B cell (primary cell): Measurements from ENCODE around the gene PHLDB1. TPM values are rescaled to one million over a fixed set of nuclear protein-coding genes. Genes with fewer than 3 reads are reported as not detected.

Experiments used
- ATAC-seq: fragments of 200-7000 bp; cut with Tn5 transposase; one replicate; pipeline ENCODE4 v1.10.0; 2021; ENCODE audit warnings: low read depth, mild to moderate bottlenecking, moderate number of reproducible peaks, moderate library complexity
- CTCF ChIA-PET: fragments of 350-600 bp; sonication (Branson Sonifier 250); formaldehyde crosslinking; loops from one replicate; lab custom pipeline; 2021; ENCODE audit warnings: antibody characterized with exemption, inconsistent platforms; lab: Charles Lee
- POLR2A ChIA-PET: fragments of 350-600 bp; sonication (Branson Sonifier 250); formaldehyde crosslinking; loops from one replicate; lab custom pipeline; 2021; ENCODE audit warnings: antibody characterized with exemption; lab: Charles Lee
- DNase-seq: peaks from one replicate; pipeline ENCODE4 v3.0.0; 2013
- H2AFZ ChIP-seq: 2 replicates; pipeline ENCODE4 v1.6.1; 2012; ENCODE audit warnings: mild to moderate bottlenecking, low read depth, low read length; ENCODE audit not compliant: insufficient read depth, poor library complexity, severe bottlenecking
- H3K27ac ChIP-seq, 2 donors: 1 replicate in 1 of 2; 2 replicates in 1 of 2; pipeline ENCODE4 v1.5.1; 2012 to 2013; ENCODE audit warnings: low read length in 2 of 2, mild to moderate bottlenecking in 2 of 2, moderate library complexity in 1 of 2
- H3K27me3 ChIP-seq, 4 experiments: fragments of 200-600 bp in 1 of 4; sonication (generic) in 1 of 4; replicated peaks in 1 of 4; 1 replicate in 2 of 4; 2 replicates in 2 of 4; pipeline versions ENCODE4 v1.6.1 to v1.7.0; 2013 to 2016; ENCODE audit warnings: low read length in 3 of 4, mild to moderate bottlenecking in 2 of 4, mixed read lengths in 1 of 4, moderate library complexity in 1 of 4; ENCODE audit not compliant: insufficient read depth in 4 of 4, control insufficient read depth in 3 of 4; ENCODE audit errors: control extremely low read depth in 1 of 4
- H3K36me3 ChIP-seq, 2 experiments: replicated peaks in 1 of 2; 1 replicate in 1 of 2; 2 replicates in 1 of 2; pipeline versions ENCODE4 v1.6.1 to v1.7.1; 2013; ENCODE audit warnings: low read length in 1 of 2; ENCODE audit not compliant: insufficient read depth in 2 of 2, control insufficient read depth in 1 of 2; ENCODE audit errors: control extremely low read depth in 1 of 2, extremely low read depth in 1 of 2
- H3K4me1 ChIP-seq, 2 donors: fragments of 200-600 bp in 1 of 2; sonication (generic) in 1 of 2; 1 replicate in 1 of 2; 2 replicates in 1 of 2; pipeline versions ENCODE4 v1.5.1 to v1.6.1; 2013 to 2017; ENCODE audit warnings: low read length in 2 of 2; ENCODE audit not compliant: control insufficient read depth in 2 of 2, insufficient read depth in 2 of 2
- H3K4me2 ChIP-seq: replicated peaks from 2 replicates; pipeline ENCODE3; 2012; ENCODE audit warnings: mild to moderate bottlenecking, low read depth, low read length; ENCODE audit not compliant: poor library complexity, severe bottlenecking
- H3K4me3 ChIP-seq, 5 experiments: fragments of 200-600 bp in 1 of 5; sonication (generic) in 1 of 5; 1 replicate in 3 of 5; 2 replicates in 2 of 5; pipeline versions ENCODE4 v1.5.1 to v1.7.0; 2011 to 2016; ENCODE audit warnings: low read length in 4 of 5, mild to moderate bottlenecking in 4 of 5, low read depth in 2 of 5, control low read depth in 1 of 5, moderate library complexity in 1 of 5; ENCODE audit not compliant: insufficient read depth in 1 of 5; ENCODE audit errors: control extremely low read depth in 1 of 5, extremely low read depth in 1 of 5
- H3K79me2 ChIP-seq: fragments of 200-600 bp; sonication (generic); one replicate; pipeline ENCODE4 v1.6.0; 2016; ENCODE audit warnings: low read length; ENCODE audit not compliant: control insufficient read depth, insufficient read depth
- H3K9ac ChIP-seq: fragments of 200-600 bp; sonication (generic); 2 replicates; pipeline ENCODE4 v1.6.1; 2017; ENCODE audit warnings: mild to moderate bottlenecking, low read length, moderate library complexity
- H3K9me3 ChIP-seq, 3 donors: one replicate each; pipeline versions ENCODE4 v1.6.1 to v1.7.1; 2013; ENCODE audit warnings: low read length in 2 of 3; ENCODE audit not compliant: control insufficient read depth in 2 of 3, insufficient read depth in 1 of 3; ENCODE audit errors: control extremely low read depth in 1 of 3
- H4K20me1 ChIP-seq: 2 replicates; pipeline ENCODE4 v1.6.0; 2012; ENCODE audit warnings: mild to moderate bottlenecking, low read length; ENCODE audit not compliant: insufficient read depth, control insufficient read depth, poor library complexity, severe bottlenecking
- H3K27ac Mint-ChIP-seq: one replicate; pipeline ENCODE4 v1.8.0; 2021; ENCODE audit warnings: mixed read lengths
- H3K27me3 Mint-ChIP-seq: one replicate; pipeline ENCODE4 v1.8.0; 2021; ENCODE audit warnings: mixed read lengths
- H3K4me1 Mint-ChIP-seq: one replicate; pipeline ENCODE4 v1.8.0; 2021; ENCODE audit warnings: mixed read lengths
- H3K4me3 Mint-ChIP-seq: one replicate; pipeline ENCODE4 v1.8.0; 2021; ENCODE audit warnings: mixed read lengths
- H3K9me3 Mint-ChIP-seq: one replicate; pipeline ENCODE4 v1.8.0; 2022; ENCODE audit warnings: mixed read lengths; ENCODE audit not compliant: insufficient read depth
- CTCF ChIP-seq: fragments of 200-600 bp; IDR thresholded peaks from one replicate; pipeline ENCODE4 v1.8.0; 2022; ENCODE audit warnings: antibody characterized with exemption, mild to moderate bottlenecking
- EZH2 ChIP-seq: IDR thresholded peaks from 2 replicates; pipeline ENCODE4 v1.6.1; 2012; ENCODE audit warnings: borderline replicate concordance, low read depth, mild to moderate bottlenecking, moderate library complexity, low read length; ENCODE audit not compliant: insufficient read depth, poor library complexity, severe bottlenecking
- WGBS: methylation state at CpG from one replicate; pipeline ENCODE4 v1.1.5; 2013; ENCODE audit warnings: missing lambda C conversion rate; ENCODE audit not compliant: insufficient coverage; 5-methylcytosine and 5-hydroxymethylcytosine counted together
- intact Hi-C: fragments of 100-400 bp; cut with micrococcal nuclease; formaldehyde crosslinking; loops from one replicate; pipeline ENCODE4 v1.10.0; 2022
- polyA plus RNA-seq: library from polyadenylated mRNA; depleted of rRNA; stranded (reverse); fragments of >200 nt; gene quantifications from 2 replicates; pipeline ENCODE4 v1.2.3, GENCODE V29; 2012
- total RNA-seq, 2 donors: library from RNA; stranded (reverse); fragments of 120-200 nt in 1 of 2; gene quantifications; 1 replicate in 1 of 2; 2 replicates in 1 of 2; pipeline versions ENCODE4 v1.2.3 to v1.2.4, GENCODE V29; 2013 to 2022

PHLDB1 gene
- total and polyA plus RNA-seq, 2 donors (not counting 1 experiment from before 2014, with no cell fraction given): 0.46 to 2.4 TPM

DNA sequence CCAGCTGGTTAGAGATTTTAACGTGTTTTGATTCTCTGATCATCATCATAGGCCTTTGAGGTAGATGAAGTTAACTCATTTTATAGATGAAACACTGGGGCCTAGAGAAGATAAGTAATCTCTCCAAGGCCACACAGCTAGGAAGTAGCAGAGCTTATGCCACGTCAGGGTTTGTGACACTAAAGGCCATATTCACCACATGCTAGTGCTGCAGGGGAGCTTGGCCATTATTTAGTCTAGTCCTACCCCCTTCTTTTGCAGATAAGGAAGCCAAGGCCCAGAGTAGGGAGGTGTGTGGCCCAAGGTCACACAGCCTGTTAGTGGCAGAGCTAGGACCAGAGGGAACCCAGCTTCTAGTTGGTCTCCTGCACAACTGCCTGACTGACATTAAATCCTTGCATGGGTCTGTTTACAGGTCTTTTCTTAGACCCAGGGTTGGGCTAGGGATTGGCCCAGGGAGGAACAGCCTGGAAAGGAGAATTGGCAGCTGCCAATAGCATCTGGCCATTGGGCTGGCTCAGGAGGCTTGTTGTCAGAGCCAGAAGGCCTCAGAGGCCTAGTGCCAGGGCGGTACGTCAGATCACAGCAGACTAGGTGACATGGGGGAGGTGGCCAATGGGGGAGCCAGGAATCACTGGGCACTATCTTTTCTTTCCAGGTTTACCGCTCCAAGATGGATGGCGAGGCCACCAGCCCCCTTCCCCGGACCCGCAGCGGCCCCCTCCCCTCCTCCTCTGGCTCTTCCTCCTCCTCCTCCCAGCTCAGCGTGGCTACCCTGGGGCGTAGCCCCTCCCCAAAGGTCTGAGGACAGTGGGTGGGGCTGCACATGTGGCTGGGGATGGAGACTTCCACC, 36.0 kb downstream of the PHLDB1 start:
- H3K4me1 Mint-ChIP-seq: no peaks in the 10 kb centered on the region
- no peak overlapping the region for H3K4me3 Mint-ChIP-seq
- intact Hi-C loops: no loop called here
- Histone ChIP-seq H3K9ac (no peak overlapping the region), H3K4me3 (no peak overlapping the region), H3K9me3 (no peaks in the 10 kb centered on the region), H3K4me1 (no peaks in the 10 kb centered on the region), H4K20me1 (no peaks in the 10 kb centered on the region), H3K36me3 (no peaks in the 10 kb centered on the region), H3K4me2 (no peak overlapping the region), H3K27me3 (no peaks in the 10 kb centered on the region), H3K27ac (no peak overlapping the region), H3K79me2 (no peaks in the 10 kb centered on the region), H2AFZ (no peak overlapping the region)
- H3K27ac Mint-ChIP-seq: no peak overlapping the region
- no peak for TF ChIP-seq EZH2
- no peak for TF ChIP-seq CTCF
- DNase-seq: no peak
- no peak for ATAC-seq
- H3K9me3 Mint-ChIP-seq: no peaks in the 10 kb centered on the region
- POLR2A ChIA-PET: no interaction called here
- peaks cover 4% of the 10 kb centered on the region for H3K27me3 Mint-ChIP-seq
- WGBS: 75% methylated on average over 4 of the region's 11 CpGs
- CTCF ChIA-PET: interaction anchor here (1.8 kb wide), 1 partner anchor 17 kb away, joined by 4 read pairs; no protein-coding TSS in a partner anchor

- Histone ChIP-seq H3K9me3 (no peaks in the 10 kb centered on the region), H3K27ac (no peak overlapping the region), H2AFZ (no peak overlapping the region), H3K4me1 (no peaks in the 10 kb centered on the region), H4K20me1 (no peaks in the 10 kb centered on the region), H3K36me3 (no peaks in the 10 kb centered on the region), H3K9ac (no peak overlapping the region), H3K4me3 (no peak overlapping the region), H3K27me3 (no peaks in the 10 kb centered on the region), H3K4me2 (no peak overlapping the region), H3K79me2 (no peaks in the 10 kb centered on the region)
- intact Hi-C loops: no loop called here
- TF ChIP-seq CTCF: no peak
- TF ChIP-seq EZH2: no peak
- POLR2A ChIA-PET: no interaction called here
- DNase-seq (no peak), ATAC-seq (no peak)
- no peaks in the 10 kb centered on the region for H3K4me1 Mint-ChIP-seq
- peaks cover 4% of the 10 kb centered on the region for H3K27me3 Mint-ChIP-seq
- 99% methylated on average over 7 of the region's 7 CpGs for WGBS
- H3K27ac Mint-ChIP-seq: no peak overlapping the region
- H3K9me3 Mint-ChIP-seq: no peaks in the 10 kb centered on the region
- CTCF ChIA-PET: interaction anchor here (1.8 kb wide), 1 partner anchor 16 kb away, joined by 4 read pairs; no protein-coding TSS in a partner anchor
- H3K4me3 Mint-ChIP-seq: no peak overlapping the region
Measured at GRCh38 chr11:118643995-118644345, 36.6 kb downstream of the PHLDB1 start.
